Fibroblast of skin of left biceps (primary cell): ENCODE measurements around the gene BCOR.

Experiments
- DNase-seq, 2 experiments: peaks; one replicate each; pipeline ENCODE4 v3.0.0-alpha.2; 2013; ENCODE audit warnings: low read depth in 2 of 2

Gene BCOR

GRCh38 chrX:40084471-40085101 lies 13.2 kb downstream of the BCOR start:
- DNase-seq, result no peak

- no peak for DNase-seq
Measured at GRCh38 chrX:40083979-40084359, 13.8 kb downstream of the BCOR start.

- no peak for DNase-seq
Measured at GRCh38 chrX:40083120-40083978, 14.4 kb downstream of the BCOR start.

- DNase-seq, result no peak
Measured at GRCh38 chrX:40082447-40083119, 15.2 kb downstream of the BCOR start.

- no peak for DNase-seq
Measured at GRCh38 chrX:40081679-40082068, 16.1 kb downstream of the BCOR start.

GRCh38 chrX:40080894-40081678 lies 16.7 kb downstream of the BCOR start:
- DNase-seq, result no peak

GRCh38 chrX:40079572-40079971 lies 18.2 kb downstream of the BCOR start:
- no peak for DNase-seq

GRCh38 chrX:40078489-40079227 lies 19.1 kb downstream of the BCOR start:
- no peak for DNase-seq

GRCh38 chrX:40077906-40078305 lies 19.9 kb downstream of the BCOR start:
- no peak for DNase-seq

- DNase-seq, result no peak
Measured at GRCh38 chrX:40076750-40077575, 20.8 kb downstream of the BCOR start.

GRCh38 chrX:40074959-40075332 lies 22.8 kb downstream of the BCOR start:
- no peak for DNase-seq

GRCh38 chrX:40074080-40074958 lies 23.4 kb downstream of the BCOR start:
- DNase-seq, result no peak

GRCh38 chrX:40073439-40074054 lies 24.2 kb downstream of the BCOR start:
- DNase-seq, result no peak

- no peak for DNase-seq
Measured at GRCh38 chrX:40072246-40072645, 25.5 kb downstream of the BCOR start.

- no peak for DNase-seq
Measured at GRCh38 chrX:40068048-40068447, 29.7 kb downstream of the BCOR start.

- no peak for DNase-seq
Measured at GRCh38 chrX:40066700-40067099, 31.1 kb downstream of the BCOR start.

GRCh38 chrX:40065296-40066046 lies 32.3 kb downstream of the BCOR start:
- no peak for DNase-seq

- DNase-seq, result no peak
Measured at GRCh38 chrX:40064055-40064597, 33.6 kb downstream of the BCOR start.
